SH-SY5Y (cell line): ENCODE results near the gene MAP2.

Source experiments
- GATA2 ChIP-seq: IDR thresholded peaks from 2 replicates; pipeline ENCODE4 v1.6.1; 2011; ENCODE audit warnings: mild to moderate bottlenecking, low read depth, low read length
- GATA3 ChIP-seq: IDR thresholded peaks from 2 replicates; pipeline ENCODE4 v1.6.1; 2011; ENCODE audit warnings: low read depth, mild to moderate bottlenecking, low read length, moderate library complexity

- TF ChIP-seq GATA2 (no peak), GATA3 (no peak)
Measured at GRCh38 chr2:209686448-209686847, 262.6 kb downstream of the MAP2 start.
